A673 (cell line): ENCODE results near the gene TTC7B. TPM values are rescaled to one million over a fixed set of nuclear protein-coding genes. Genes with fewer than 3 reads are reported as not detected.

Experiments used
- BruUV-seq: library from RNA; stranded (reverse); fragments of 400-500 nt; replicated peaks from 2 replicates; lab custom pipeline; 2021; lab: Mats Ljungman, UMichigan
- CTCF ChIA-PET: fragments of 300-600 bp; sonication (Branson Sonifier 250); formaldehyde crosslinking; loops from one replicate; lab custom pipeline; 2022; ENCODE audit warnings: antibody characterized with exemption; lab: Charles Lee
- POLR2A ChIA-PET: fragments of 300-600 bp; sonication (Branson Sonifier 250); formaldehyde crosslinking; loops from one replicate; lab custom pipeline; 2022; ENCODE audit warnings: antibody characterized with exemption; ENCODE audit not compliant: low non-redundant PET; lab: Charles Lee
- DNase-seq: peaks from one replicate; pipeline ENCODE4 v3.0.0-alpha.2; 2015; ENCODE audit warnings: low spot score
- H3K27ac ChIP-seq: fragments of 200-600 bp; sonication (generic); 2 replicates; pipeline ENCODE4 v1.5.1; 2016; ENCODE audit warnings: mixed run types, low read depth, mild to moderate bottlenecking, mixed read lengths, antibody characterized with exemption, low read length; ENCODE audit not compliant: poor library complexity, severe bottlenecking
- H3K27me3 ChIP-seq: fragments of 200-600 bp; sonication (generic); replicated peaks from 2 replicates; pipeline ENCODE4 v1.6.1; 2017; ENCODE audit warnings: mixed run types, low read depth, mild to moderate bottlenecking, mixed read lengths, antibody characterized with exemption, low read length; ENCODE audit not compliant: insufficient read depth, poor library complexity
- H3K36me3 ChIP-seq: fragments of 200-600 bp; sonication (generic); 2 replicates; pipeline ENCODE4 v1.6.1; 2016; ENCODE audit warnings: mixed run types, mild to moderate bottlenecking, mixed read lengths, antibody characterized with exemption, low read length; ENCODE audit not compliant: insufficient read depth, poor library complexity, severe bottlenecking
- H3K4me1 ChIP-seq: fragments of 200-600 bp; sonication (generic); 2 replicates; pipeline ENCODE4 v1.6.1; 2017; ENCODE audit warnings: mixed run types, mild to moderate bottlenecking, mixed read lengths, antibody characterized with exemption, low read length; ENCODE audit not compliant: insufficient read depth, poor library complexity, severe bottlenecking
- H3K4me3 ChIP-seq: fragments of 200-600 bp; sonication (generic); 2 replicates; pipeline ENCODE4 v1.5.1; 2016; ENCODE audit warnings: low read depth, mixed run types, mild to moderate bottlenecking, mixed read lengths, low read length; ENCODE audit not compliant: poor library complexity, severe bottlenecking
- H3K9me3 ChIP-seq: fragments of 200-600 bp; sonication (generic); 2 replicates; pipeline ENCODE4 v1.6.1; 2016; ENCODE audit warnings: mixed run types, low read depth, mild to moderate bottlenecking, mixed read lengths, antibody characterized with exemption, low read length; ENCODE audit not compliant: poor library complexity, severe bottlenecking
- CTCF ChIP-seq: fragments of 300-800, 200-600 bp; sonication (generic); conservative IDR thresholded peaks from 2 replicates; pipeline ENCODE4 v1.5.1; 2017; ENCODE audit warnings: low read depth, mild to moderate bottlenecking, antibody characterized with exemption, low read length, moderate library complexity, mixed read lengths
- EZH2 ChIP-seq: fragments of 200-600 bp; sonication (generic); IDR thresholded peaks from 2 replicates; pipeline ENCODE4 v1.6.1; 2017; ENCODE audit warnings: borderline replicate concordance, low read depth, mild to moderate bottlenecking, mixed read lengths, antibody characterized with exemption, low read length; ENCODE audit not compliant: poor library complexity, severe bottlenecking
- intact Hi-C: fragments of 100-400 bp; cut with micrococcal nuclease; formaldehyde crosslinking; loops from one replicate; pipeline ENCODE4 v1.10.0; 2022; ENCODE audit not compliant: unreplicated experiment
- total RNA-seq: library from RNA; stranded (reverse); gene quantifications from 2 replicates; pipeline ENCODE4 v1.2.3, GENCODE V29; 2021

Gene TTC7B
- total RNA-seq, 1 experiment from 2014 or later: 39.2 TPM

- no peak for DNase-seq
- no peak overlapping the region for H3K4me3 ChIP-seq
- peaks cover 17% of the 10 kb centered on the region for H3K4me1 ChIP-seq
- H3K27me3 ChIP-seq: no peaks in the 10 kb centered on the region
- H3K27ac ChIP-seq: no peak overlapping the region
- H3K9me3 ChIP-seq: no peaks in the 10 kb centered on the region
- intact Hi-C loops: no loop called here
- ChIA-PET CTCF (no interaction called here), POLR2A (no interaction called here)
- H3K36me3 ChIP-seq: no peaks in the 10 kb centered on the region
- TF ChIP-seq EZH2: no peak
- TF ChIP-seq CTCF: no peak
- no TSS peak for BruUV-seq
Observed at GRCh38 chr14:90651271-90651804, 164.9 kb downstream of the TTC7B start.

GRCh38 chr14:90649557-90650135 is 166.6 kb downstream of the TTC7B start:
- H3K36me3 ChIP-seq: no peaks in the 10 kb centered on the region
- no peak overlapping the region for H3K4me3 ChIP-seq
- POLR2A ChIA-PET: no interaction called here
- TF ChIP-seq CTCF (no peak), EZH2 (no peak)
- H3K27ac ChIP-seq: no peak overlapping the region
- peaks cover 9% of the 10 kb centered on the region for H3K4me1 ChIP-seq
- no TSS peak for BruUV-seq
- CTCF ChIA-PET: no interaction called here
- H3K27me3 ChIP-seq: no peaks in the 10 kb centered on the region
- no peaks in the 10 kb centered on the region for H3K9me3 ChIP-seq
- intact Hi-C loops: no loop called here
- no peak for DNase-seq

GRCh38 chr14:90649083-90649482 is 167.1 kb downstream of the TTC7B start:
- Histone ChIP-seq H3K27ac (no peak overlapping the region), H3K27me3 (no peaks in the 10 kb centered on the region), H3K9me3 (no peaks in the 10 kb centered on the region), H3K4me1 (peaks cover 4% of the 10 kb centered on the region), H3K36me3 (no peaks in the 10 kb centered on the region), H3K4me3 (no peak overlapping the region)
- ChIA-PET POLR2A (no interaction called here), CTCF (no interaction called here)
- intact Hi-C loops: no loop called here
- no TSS peak for BruUV-seq
- TF ChIP-seq EZH2 (no peak), CTCF (no peak)
- no peak for DNase-seq
